Measurements from ENCODE around the gene GLIPR1L1. TPM values are rescaled to one million over a fixed set of nuclear protein-coding genes. Genes with fewer than 3 reads are reported as not detected.

GLIPR1L1 gene
- total and polyA plus RNA-seq, 2 of the 4 experiments (the other 2 are of a cell fraction), result not detected

GRCh38 chr12:75364919-75365318, 30.4 kb downstream of the GLIPR1L1 start:
- Histone ChIP-seq H3K18ac (ENCODE audit: low read depth, low read length) (no peak overlapping the region), H3K9ac (ENCODE audit: low read depth, low read length) (no peak overlapping the region), H3K36me3 (ENCODE audit: control insufficient read depth, insufficient read depth, low read length) (no peaks in the 10 kb centered on the region), H3K27ac (ENCODE audit: insufficient read depth, low read length) (no peak overlapping the region), H3K56ac (ENCODE audit: extremely low read depth, insufficient read depth, low read length) (no peak overlapping the region), H3K9me3 (ENCODE audit: control insufficient read depth, insufficient read depth, low read length) (no peaks in the 10 kb centered on the region), H2BK20ac (ENCODE audit: low read depth, low read length) (no peak overlapping the region), H4K5ac (ENCODE audit: low read depth, low read length) (no peak overlapping the region), H2BK120ac (ENCODE audit: low read depth, low read length) (no peak overlapping the region), H2BK5ac (ENCODE audit: low read depth, low read length, poor library complexity, severe bottlenecking) (no peak overlapping the region), H3K14ac (replicated peaks; ENCODE audit: low read depth, low read length) (no peak overlapping the region), H3K9me1 (ENCODE audit: insufficient read depth, low read length) (no peaks in the 10 kb centered on the region), H3K79me1 (ENCODE audit: low read depth in 1 of 2, low read length in 2 of 2) (no peaks in the 10 kb centered on the region), H3K23ac (ENCODE audit: low read depth, low read length) (no peak overlapping the region), H4K91ac (ENCODE audit: insufficient read depth, low read depth, low read length) (no peak overlapping the region), H2AFZ (replicated peaks; ENCODE audit: low read length, poor library complexity) (no peak overlapping the region), H3K27me3 (ENCODE audit: control insufficient read depth, insufficient read depth, low read length) (no peaks in the 10 kb centered on the region; the same call in 1 of the 2 replicates), H3K4me3 (ENCODE audit: insufficient read depth, low read depth, low read length) (no peak overlapping the region), H2AK9ac (replicated peaks; ENCODE audit: low read depth, low read length, poor library complexity) (no peak overlapping the region), H4K20me1 (ENCODE audit: insufficient read depth, low read length) (no peaks in the 10 kb centered on the region), H3K4ac (ENCODE audit: low read depth, low read length) (no peak overlapping the region), H2AK5ac (ENCODE audit: low read depth, low read length) (no peak overlapping the region), H3K4me1 (ENCODE audit: control insufficient read depth, insufficient read depth, low read length) (peaks cover 1% of the 10 kb centered on the region; the same call in 1 of the 2 replicates), H3K4me2 (ENCODE audit: low read depth, low read length) (no peak overlapping the region), H4K8ac (ENCODE audit: low read depth in 2 of 2, low read length in 2 of 2) (no peak overlapping the region), H2BK15ac (ENCODE audit: low read depth, low read length) (no peak overlapping the region)
- no TSS peak for BruUV-seq (replicated peaks)
- ChIA-PET CTCF (no interaction called here), POLR2A (ENCODE audit: unreplicated experiment) (no interaction called here)
- peak; percentile 18 for DNase-seq
- ATAC-seq (ENCODE audit: low read depth), result no peak
- intact Hi-C loops (cut with micrococcal nuclease), result no loop called here
- in situ Hi-C loops (cut with MboI; ENCODE audit: low sequenced_read_pairs), result no loop called here
- TF ChIP-seq CTCF (conservative IDR thresholded peaks at IDR 0.05; ENCODE audit: low read depth, low read length) (no peak), CEBPB (IDR thresholded peaks at IDR 0.05; ENCODE audit: low read depth, low read length) (peak; percentile 78)
- dilution Hi-C loops (cut with HindIII; ENCODE audit: low sequenced_read_pairs, unreplicated experiment), result no loop called here
